HepG2 (cell line): Measurements from ENCODE around the gene NUDT2.

Experiments used
- DPF2 ChIP-seq: sonication (generic); formaldehyde crosslinking; IDR thresholded peaks from 2 replicates; pipeline ENCODE4 v1.4.0; 2020; ENCODE audit warnings: mild to moderate bottlenecking, low read depth, missing genetic modification reagents, borderline replicate concordance
- NPAS2 ChIP-seq: sonication (generic); formaldehyde crosslinking; IDR thresholded peaks from 2 replicates; pipeline ENCODE4 v1.8.0; 2022; ENCODE audit warnings: mild to moderate bottlenecking, missing genetic modification reagents, borderline replicate concordance
- TEAD3 ChIP-seq: optimal IDR thresholded peaks from 2 replicates; pipeline ENCODE3; 2016; ENCODE audit warnings: borderline replicate concordance
- YY1 ChIP-seq: IDR thresholded peaks from 2 replicates; pipeline ENCODE4 v1.6.1; 2011; ENCODE audit warnings: low read length, low read depth, moderate library complexity, mild to moderate bottlenecking; ENCODE audit not compliant: insufficient read depth, insufficient replicate concordance
- ZBTB3 ChIP-seq: sonication (generic); formaldehyde crosslinking; IDR thresholded peaks from 2 replicates; pipeline ENCODE4 v1.4.0; 2020; ENCODE audit warnings: low read depth, mild to moderate bottlenecking, moderate library complexity, missing genetic modification reagents, borderline replicate concordance
- ZNF772 ChIP-seq: sonication (generic); formaldehyde crosslinking; IDR thresholded peaks from 2 replicates; pipeline ENCODE4 v1.5.0; 2020; ENCODE audit warnings: mild to moderate bottlenecking, missing genetic modification reagents
- TF ChIP-seq, protein P1 (sequence below): sonication (generic); formaldehyde crosslinking; IDR thresholded peaks from 2 replicates; pipeline ENCODE4 v1.4.0; 2020; ENCODE audit warnings: mild to moderate bottlenecking, low read depth, missing genetic modification reagents

DNA sequence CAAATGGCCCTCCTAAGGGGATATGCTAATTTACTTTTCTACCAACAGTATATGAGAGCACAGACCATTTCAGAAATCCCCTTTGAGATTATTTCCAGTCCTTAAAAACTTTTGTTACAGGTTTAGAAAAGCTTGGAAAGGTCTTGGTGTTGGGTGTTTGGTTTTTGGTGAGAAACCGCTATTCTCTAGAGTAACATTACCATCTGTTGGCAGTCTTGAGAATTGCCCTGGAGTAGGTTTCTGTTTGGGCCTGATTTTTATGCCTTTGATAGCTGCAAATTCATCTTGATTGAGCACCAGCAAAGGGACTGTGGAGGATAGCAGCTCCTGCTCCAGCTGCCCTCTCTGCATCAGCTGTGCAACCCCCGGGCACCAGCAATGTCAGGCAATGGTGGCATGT lies 8.0 kb downstream of the NUDT2 start:
- no peak for TF ChIP-seq ZBTB3 (CRISPR knock-in tag)
- no peak for TF ChIP-seq NPAS2 (CRISPR knock-in tag)
- no peak for TF ChIP-seq ZNF772
- TF ChIP-seq TEAD3 (CRISPR knock-in tag), result no peak
- no peak for TF ChIP-seq DPF2
- TF ChIP-seq, protein P1, sequence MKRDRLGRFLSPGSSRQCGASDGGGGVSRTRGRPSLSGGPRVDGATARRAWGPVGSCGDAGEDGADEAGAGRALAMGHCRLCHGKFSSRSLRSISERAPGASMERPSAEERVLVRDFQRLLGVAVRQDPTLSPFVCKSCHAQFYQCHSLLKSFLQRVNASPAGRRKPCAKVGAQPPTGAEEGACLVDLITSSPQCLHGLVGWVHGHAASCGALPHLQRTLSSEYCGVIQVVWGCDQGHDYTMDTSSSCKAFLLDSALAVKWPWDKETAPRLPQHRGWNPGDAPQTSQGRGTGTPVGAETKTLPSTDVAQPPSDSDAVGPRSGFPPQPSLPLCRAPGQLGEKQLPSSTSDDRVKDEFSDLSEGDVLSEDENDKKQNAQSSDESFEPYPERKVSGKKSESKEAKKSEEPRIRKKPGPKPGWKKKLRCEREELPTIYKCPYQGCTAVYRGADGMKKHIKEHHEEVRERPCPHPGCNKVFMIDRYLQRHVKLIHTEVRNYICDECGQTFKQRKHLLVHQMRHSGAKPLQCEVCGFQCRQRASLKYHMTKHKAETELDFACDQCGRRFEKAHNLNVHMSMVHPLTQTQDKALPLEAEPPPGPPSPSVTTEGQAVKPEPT (CRISPR knock-in tag), result no peak
- TF ChIP-seq YY1, result no peak
